Measurements from ENCODE around the gene MYOF. TPM values are rescaled to one million over a fixed set of nuclear protein-coding genes. Genes with fewer than 3 reads are reported as not detected.

MYOF gene
- total RNA-seq, 1 donor from 2014 or later, result 141 TPM

DNA sequence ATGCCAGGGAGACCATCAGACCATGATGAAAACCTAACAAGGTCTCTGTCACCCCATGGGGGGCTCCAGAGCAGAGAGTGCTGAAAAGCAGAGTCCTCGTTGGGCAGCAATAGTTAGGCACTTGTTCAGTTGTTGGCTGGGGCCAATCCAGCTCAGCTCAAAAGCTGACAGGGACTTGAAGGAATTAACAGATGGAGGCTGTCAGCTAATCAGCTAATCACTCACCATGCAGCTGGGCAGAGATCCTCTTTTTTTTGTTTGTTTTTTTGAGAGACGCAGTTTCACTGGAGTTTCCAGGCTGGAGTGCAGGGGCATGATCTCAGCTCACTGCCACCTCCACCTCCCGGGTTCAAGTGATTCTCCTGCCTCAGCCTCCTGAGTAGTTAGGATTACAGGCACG lies 32.4 kb upstream of the MYOF start:
- Histone ChIP-seq H3K4me3 (ENCODE audit: low read depth, low read length) (no peak overlapping the region), H3K27me3 (ENCODE audit: control insufficient read depth, insufficient read depth, low read length) (no peaks in the 10 kb centered on the region), H3K36me3 (ENCODE audit: control insufficient read depth, insufficient read depth, low read length) (no peaks in the 10 kb centered on the region)
- TF ChIP-seq, protein P1, sequence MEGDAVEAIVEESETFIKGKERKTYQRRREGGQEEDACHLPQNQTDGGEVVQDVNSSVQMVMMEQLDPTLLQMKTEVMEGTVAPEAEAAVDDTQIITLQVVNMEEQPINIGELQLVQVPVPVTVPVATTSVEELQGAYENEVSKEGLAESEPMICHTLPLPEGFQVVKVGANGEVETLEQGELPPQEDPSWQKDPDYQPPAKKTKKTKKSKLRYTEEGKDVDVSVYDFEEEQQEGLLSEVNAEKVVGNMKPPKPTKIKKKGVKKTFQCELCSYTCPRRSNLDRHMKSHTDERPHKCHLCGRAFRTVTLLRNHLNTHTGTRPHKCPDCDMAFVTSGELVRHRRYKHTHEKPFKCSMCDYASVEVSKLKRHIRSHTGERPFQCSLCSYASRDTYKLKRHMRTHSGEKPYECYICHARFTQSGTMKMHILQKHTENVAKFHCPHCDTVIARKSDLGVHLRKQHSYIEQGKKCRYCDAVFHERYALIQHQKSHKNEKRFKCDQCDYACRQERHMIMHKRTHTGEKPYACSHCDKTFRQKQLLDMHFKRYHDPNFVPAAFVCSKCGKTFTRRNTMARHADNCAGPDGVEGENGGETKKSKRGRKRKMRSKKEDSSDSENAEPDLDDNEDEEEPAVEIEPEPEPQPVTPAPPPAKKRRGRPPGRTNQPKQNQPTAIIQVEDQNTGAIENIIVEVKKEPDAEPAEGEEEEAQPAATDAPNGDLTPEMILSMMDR (IDR thresholded peaks at IDR 0.05; ENCODE audit: insufficient read depth, low read length, poor library complexity, severe bottlenecking), result no peak
- no peak for DNase-seq (ENCODE audit: low read depth)

DNA sequence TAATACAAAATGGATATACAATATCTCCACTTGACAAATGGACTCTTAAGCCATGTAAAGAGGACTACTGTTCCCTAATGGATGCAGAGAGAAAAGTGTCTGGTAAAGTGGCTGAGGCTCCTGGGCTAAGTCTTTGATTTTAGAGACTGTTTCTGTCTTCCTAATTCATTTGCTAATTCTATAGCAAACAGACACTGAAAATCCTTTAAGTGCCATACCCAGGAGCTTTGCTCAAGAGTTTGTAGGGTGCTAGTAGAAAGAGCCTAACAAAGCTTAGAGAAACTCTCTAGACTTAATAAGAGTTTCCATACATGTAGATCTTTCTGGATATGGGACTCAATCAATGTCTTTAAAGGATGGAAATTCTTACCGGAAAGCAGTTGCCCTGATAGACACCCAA lies 31.0 kb upstream of the MYOF start:
- no peak overlapping the region for H3K4me3 ChIP-seq (ENCODE audit: low read depth, low read length)
- H3K27me3 ChIP-seq (ENCODE audit: control insufficient read depth, insufficient read depth, low read length), result no peaks in the 10 kb centered on the region
- H3K36me3 ChIP-seq (ENCODE audit: control insufficient read depth, insufficient read depth, low read length), result no peaks in the 10 kb centered on the region
- DNase-seq (ENCODE audit: low read depth), result no peak
- TF ChIP-seq, protein P1 (IDR thresholded peaks at IDR 0.05; ENCODE audit: insufficient read depth, low read length, poor library complexity, severe bottlenecking), result no peak

DNA sequence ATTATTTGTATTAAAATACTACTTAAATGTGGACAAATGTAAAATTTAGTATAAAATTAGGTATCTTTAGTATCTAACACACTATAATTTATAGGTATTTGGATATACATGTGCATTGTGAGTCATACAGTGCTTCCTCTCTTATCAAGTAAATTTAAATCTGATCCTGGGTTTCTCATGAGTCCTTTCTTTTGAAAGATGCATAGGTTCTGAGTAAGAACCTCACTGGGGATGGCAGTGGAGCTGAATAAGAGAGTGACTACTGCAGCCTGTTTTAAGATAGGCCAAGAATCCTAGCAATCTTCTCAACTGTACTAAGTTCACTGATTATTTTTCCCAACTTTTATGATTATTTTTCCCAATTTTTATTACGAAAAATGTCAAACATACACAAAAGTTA lies 30.4 kb upstream of the MYOF start:
- Histone ChIP-seq H3K4me3 (ENCODE audit: low read depth, low read length) (no peak overlapping the region), H3K36me3 (ENCODE audit: control insufficient read depth, insufficient read depth, low read length) (no peaks in the 10 kb centered on the region), H3K27me3 (ENCODE audit: control insufficient read depth, insufficient read depth, low read length) (no peaks in the 10 kb centered on the region)
- TF ChIP-seq, protein P1 (IDR thresholded peaks at IDR 0.05; ENCODE audit: insufficient read depth, low read length, poor library complexity, severe bottlenecking), result no peak
- no peak for DNase-seq (ENCODE audit: low read depth)

DNA sequence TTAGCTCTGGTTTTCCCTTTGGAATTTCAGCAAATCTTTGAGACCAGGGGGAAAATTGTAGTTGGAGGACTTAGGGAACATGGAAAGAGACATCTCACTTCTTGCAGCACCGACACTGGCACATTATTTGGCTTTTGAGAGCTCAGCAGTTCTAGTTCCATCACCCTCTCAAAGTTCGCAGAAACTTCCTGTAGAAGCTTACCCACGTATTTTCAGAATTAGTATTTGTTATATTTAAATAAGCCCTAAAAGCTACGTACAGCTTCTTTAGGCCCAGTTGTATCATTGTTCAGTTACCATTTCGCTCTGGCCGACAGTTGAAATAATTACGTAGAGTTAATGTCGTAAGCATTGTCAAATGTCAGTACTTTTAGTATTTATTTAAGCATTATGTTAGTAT lies 27.7 kb upstream of the MYOF start:
- no peak for DNase-seq (ENCODE audit: low read depth)
- H3K36me3 ChIP-seq (ENCODE audit: control insufficient read depth, insufficient read depth, low read length), result no peaks in the 10 kb centered on the region
- H3K27me3 ChIP-seq (ENCODE audit: control insufficient read depth, insufficient read depth, low read length), result no peaks in the 10 kb centered on the region
- H3K4me3 ChIP-seq (ENCODE audit: low read depth, low read length), result no peak overlapping the region
- TF ChIP-seq, protein P1 (IDR thresholded peaks at IDR 0.05; ENCODE audit: insufficient read depth, low read length, poor library complexity, severe bottlenecking), result no peak

DNA sequence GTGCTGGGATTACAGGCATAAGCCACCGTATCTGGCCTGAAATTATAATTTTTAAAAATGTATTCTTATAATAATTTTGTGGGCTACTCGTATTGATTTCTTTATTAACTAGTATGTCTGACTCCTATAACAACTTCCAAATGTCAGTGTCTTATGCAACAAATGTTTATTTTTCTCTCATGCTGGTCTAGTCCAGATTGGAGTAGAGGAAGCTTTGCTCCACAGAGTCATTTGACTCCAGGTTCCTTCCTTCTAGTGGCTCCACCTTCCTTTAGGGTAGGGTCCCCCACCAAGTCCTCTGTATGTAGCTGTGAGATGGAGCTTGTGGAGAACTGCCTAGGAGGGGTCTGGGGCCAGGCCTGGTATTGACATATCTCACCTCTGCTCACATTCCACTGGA lies 22.9 kb upstream of the MYOF start:
- no peaks in the 10 kb centered on the region for H3K36me3 ChIP-seq (ENCODE audit: control insufficient read depth, insufficient read depth, low read length)
- no peaks in the 10 kb centered on the region for H3K27me3 ChIP-seq (ENCODE audit: control insufficient read depth, insufficient read depth, low read length)
- DNase-seq (ENCODE audit: low read depth), result no peak
- no peak overlapping the region for H3K4me3 ChIP-seq (ENCODE audit: low read depth, low read length)
- TF ChIP-seq, protein P1 (IDR thresholded peaks at IDR 0.05; ENCODE audit: insufficient read depth, low read length, poor library complexity, severe bottlenecking), result no peak

DNA sequence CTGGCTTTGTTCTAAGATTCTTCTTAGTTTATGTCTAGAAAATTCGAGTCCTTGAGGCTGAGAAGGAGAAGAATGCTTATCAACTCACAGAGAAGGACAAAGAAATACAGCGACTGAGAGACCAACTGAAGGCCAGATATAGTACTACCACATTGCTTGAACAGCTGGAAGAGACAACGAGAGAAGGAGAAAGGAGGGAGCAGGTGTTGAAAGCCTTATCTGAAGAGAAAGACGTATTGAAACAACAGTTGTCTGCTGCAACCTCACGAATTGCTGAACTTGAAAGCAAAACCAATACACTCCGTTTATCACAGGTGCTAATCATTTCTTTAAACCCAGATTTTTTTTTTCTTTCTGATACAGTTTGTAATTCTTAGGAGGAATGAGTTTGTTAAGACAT lies 20.9 kb upstream of the MYOF start:
- no peak for DNase-seq (ENCODE audit: low read depth)
- TF ChIP-seq, protein P1 (IDR thresholded peaks at IDR 0.05; ENCODE audit: insufficient read depth, low read length, poor library complexity, severe bottlenecking), result no peak
- no peak overlapping the region for H3K4me3 ChIP-seq (ENCODE audit: low read depth, low read length)
- no peaks in the 10 kb centered on the region for H3K36me3 ChIP-seq (ENCODE audit: control insufficient read depth, insufficient read depth, low read length)
- H3K27me3 ChIP-seq (ENCODE audit: control insufficient read depth, insufficient read depth, low read length), result no peaks in the 10 kb centered on the region

Measured in kidney epithelial cell (primary cell).